Activated effector memory CD4-positive, alpha-beta T cell treated with anti-CD3 and anti-CD28 coated beads, Interleukin-2, amount 50 U/mL, for 16 hours (primary cell): ENCODE data around the gene APLF.
"Not testable (repeated sequence)": the region's sequence is repeated elsewhere in the genome, so short reads cannot be mapped to it uniquely, and the experiment has no call there.

ENCODE experiments used
- DNase-seq: peaks from one replicate; pipeline ENCODE4 v3.0.0-alpha.2; 2020

The APLF gene

DNA sequence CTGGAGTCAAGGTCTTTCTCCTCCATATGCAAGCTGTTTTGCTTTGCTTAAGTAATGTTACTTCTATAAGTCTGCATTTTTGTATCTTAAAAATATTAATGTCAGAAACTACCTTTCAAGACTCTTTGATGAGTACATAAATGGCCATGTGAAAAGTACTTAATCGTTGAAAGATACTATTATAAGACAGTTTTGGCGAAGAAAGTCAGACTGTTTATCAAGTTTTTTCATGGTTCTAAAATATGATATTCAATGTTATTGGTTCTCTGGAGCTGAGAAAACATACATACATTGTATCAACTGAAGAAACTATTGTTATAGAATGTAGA is 25.4 kb upstream of the APLF start:
- no peak for DNase-seq

DNA sequence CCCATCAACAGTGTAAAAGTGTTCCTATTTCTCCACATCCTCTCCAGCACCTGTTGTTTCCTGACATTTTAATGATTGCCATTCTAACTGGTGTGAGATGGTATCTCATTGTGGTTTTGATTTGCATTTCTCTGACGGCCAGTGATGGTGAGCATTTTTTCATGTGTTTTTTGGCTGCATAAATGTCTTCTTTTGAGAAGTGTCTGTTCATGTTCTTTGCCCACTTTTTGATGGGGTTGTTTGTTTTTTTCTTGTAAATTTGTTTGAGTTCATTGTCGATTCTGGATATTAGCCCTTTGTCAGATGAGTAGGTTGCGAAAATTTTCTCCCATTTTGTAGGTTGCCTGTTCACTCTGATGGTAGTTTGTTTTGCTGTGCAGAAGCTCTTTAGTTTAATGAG is 21.0 kb upstream of the APLF start:
- not testable (repeated sequence) for DNase-seq

DNA sequence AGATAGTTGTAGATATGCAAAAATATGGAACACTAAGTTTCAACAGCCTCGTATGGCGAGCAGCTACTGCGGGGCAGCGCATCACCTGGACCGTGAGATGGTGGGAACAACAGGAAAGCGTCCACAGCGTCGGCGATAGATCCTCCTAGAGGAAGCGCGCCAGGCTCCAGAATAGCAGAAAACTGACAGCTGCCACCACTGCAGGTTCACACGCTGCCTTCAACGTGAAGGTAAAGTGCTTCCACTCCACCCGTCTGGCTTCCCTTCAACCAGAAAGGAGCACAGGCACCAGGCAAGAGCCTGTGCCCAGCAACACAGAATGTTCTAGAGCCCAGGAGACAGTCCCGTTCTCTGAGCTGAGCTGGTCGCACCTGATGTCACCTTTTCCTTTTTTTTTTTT is 20.3 kb upstream of the APLF start:
- no peak for DNase-seq

DNA sequence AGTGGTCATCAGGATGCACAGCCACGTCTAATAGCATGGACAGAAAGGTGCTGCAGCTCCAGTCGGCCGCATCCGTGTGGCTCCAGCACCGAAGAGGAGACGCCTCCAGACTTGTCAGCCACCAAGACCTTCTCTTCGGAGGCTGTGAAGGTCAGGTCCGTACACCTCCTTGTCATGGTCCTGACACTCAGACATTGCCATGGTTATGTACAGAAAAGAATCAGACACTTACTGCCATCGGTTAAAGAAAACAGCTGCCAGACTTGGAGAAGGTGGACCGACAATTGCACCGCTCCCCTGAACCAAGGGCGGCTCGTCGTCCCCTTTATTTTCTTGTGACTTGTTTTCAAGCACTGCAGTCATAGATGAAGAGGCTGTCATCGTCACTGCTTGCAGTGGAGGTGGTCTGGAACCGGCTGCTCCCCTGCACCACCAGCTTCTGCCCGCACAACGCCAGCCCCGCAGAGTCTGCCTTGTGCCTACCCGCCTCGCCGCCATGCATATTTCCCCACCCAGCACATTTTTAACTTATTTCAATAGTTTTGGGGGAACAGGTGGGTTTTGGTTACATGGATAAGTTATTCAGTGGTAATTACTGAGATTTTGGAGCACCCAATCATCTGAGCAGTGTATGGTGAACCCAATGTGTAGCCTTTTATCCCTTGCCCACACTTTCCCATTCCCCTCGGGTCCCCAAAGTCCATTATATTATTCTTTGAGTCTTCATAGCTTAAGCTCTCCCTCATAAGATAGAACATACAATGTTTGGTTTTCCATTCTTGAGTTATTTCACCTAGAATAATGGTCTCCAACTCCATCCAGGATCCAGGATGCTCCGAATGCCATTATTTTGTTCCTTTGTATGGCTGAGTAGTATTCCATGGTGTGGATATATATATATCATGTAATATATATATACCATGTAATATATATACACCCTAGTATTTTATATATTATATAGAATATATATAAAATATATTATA is 18.4 kb upstream of the APLF start:
- DNase-seq = no peak

DNA sequence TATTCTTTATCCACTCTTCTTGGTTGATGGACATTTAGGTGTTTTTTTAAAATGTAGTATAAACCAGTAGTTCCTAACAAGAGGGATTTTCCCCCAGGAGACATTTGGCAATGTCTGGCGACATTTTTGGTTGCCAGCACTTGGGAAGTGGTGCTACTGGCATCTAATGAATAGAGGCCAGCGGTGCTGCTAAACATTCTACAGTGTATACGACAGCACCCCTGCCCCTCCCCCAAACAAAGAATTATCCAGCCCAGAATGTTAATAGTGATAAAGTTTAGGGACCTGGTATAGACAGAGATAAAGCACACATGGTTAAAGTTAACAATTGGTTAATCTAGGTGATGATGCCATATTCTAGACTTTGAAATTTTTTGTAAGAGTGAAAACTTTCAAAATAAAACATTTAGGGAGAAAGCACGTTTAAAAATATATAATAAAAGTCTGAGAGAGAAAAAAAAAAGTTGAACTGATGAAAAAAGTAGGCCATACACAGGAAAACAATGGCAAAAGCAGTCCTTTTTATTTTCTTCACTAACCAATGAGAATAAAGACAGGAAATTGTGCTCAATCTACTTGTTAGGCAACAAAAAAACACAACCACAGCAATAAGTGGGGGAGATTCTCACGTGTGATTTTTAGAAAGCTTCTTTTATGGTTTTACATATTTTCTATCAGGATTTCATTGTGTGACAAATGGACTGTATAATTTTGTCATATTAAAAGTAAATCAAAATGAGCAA is 15.1 kb upstream of the APLF start:
- no peak for DNase-seq

DNA sequence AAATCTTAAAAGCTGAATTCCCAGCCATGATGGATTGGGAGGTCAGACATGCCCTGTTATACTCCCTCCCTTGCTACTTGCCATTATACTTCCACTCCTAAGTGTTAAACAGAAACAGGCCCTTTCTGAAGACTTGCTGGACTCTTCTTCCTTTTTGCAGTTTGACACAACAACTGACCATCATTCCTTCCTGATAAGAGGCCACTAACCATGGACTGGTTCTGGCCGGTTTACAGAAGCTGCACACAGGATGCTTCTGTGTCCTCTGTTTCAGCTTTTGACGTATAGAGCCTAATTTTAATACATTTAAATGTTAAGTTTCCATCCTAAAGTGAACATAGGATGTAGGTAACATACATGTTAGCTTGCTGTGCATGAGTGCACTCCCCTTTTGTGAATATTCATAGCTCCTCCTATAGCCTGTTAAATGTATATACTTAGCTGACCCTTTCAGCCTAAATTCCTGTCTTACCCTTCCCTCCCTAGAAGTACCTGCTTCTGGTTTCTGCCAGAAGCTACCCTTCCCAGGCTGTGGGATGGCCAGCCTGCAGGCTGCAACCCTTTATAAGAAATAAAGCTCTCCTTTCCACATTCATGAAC is 13.5 kb upstream of the APLF start:
- no peak for DNase-seq

DNA sequence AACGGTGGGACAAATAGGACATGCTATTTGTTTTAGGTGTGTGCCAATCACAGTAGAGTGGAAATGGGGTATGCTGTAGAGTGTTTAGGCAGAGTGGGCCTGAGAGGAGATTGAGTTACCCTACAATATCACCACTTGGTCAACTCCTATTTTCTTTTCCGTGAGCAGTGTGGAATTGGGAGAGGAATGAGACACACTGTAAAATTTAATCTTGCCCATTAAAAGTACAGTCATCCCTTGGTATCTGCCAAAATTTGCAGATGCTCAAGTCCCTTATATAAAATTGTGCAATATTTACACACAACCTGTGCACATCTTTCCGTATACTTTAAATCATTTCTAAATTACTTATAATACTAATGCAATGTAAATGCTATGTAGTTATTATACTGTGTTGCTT is 12.7 kb upstream of the APLF start:
- no peak for DNase-seq

DNA sequence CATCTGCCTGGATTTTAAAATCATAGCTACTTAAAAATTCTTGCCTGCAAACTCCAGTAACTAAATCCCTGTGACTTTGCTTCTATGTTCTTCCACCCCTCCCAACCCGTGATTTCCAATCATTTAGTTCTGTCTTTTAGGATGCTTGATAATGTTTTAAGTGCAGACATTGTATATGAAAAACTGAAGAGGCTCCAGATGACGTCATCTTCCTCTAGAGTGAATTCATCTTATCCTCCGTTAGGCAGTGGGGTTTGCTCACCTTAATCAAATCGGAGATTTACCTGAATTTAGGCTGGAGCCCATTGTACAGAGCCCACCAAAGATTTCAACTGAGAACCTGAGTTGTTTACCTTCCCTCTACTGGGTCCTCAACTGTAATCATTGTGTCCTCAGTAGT is 11.2 kb upstream of the APLF start:
- no peak for DNase-seq

DNA sequence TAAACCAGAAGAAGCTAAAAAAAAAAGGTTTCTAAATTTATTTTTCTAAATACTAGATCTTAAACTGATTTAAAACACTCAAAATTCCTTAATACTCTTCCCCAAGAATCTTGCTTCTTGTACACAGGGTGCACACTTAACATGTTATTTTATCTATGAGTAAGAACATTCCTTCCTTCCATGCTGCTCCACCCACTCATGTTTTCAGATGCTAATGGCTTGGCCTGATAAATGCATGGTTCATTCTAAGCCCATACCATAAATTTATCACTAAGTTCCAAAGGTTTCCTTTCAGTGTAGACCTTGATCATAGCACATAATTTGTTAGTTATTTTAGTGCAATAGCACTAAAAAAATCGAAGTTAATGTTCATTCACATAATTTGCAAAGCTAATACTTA is 8.4 kb upstream of the APLF start:
- DNase-seq = no peak

DNA sequence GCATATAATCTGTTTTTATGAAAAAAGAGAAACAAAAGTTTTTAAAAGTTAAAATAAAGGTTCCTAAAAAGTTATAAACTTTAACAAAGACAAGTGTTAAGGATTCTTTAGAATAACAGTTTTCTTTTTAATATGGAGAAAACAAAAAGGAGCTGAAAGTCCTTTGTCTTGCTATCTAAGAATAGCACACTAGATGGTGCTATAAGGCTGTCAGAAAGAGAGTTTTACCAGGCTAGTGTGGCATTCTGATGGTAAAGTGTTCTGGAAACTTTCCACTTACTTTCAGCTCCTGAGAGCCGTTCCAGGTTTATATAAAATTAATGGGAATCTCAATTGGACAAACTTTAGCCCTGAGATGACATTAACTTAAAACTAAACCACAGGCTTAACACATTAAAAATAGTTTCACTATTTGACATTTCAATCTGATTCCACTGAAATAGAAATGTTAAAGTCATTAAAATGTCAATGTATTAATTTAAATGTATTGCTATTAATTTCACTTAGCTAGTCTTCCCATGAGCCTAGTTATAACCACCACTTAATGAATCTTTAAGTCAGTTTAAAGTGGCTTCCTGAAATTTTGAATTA is 4.0 kb upstream of the APLF start:
- no peak for DNase-seq

DNA sequence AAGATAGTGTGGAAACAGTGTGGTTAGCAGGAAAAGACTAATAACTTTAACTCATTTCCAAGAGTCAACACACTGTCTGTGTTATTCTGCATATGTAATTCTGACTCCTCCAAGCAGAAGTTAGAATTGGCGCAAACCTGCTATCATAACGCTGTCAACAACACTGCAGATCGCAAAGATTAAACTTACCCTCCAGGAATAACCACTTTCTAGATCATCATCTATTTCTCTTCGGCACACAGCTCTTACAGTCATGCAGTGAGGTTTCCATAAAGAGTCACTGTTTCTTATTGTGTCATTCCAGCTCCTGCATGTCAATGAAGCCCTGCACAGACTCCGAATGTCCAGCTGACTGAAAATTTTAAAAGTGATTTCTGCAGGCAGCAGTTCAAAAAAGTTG is 2.7 kb upstream of the APLF start:
- DNase-seq = no peak

DNA sequence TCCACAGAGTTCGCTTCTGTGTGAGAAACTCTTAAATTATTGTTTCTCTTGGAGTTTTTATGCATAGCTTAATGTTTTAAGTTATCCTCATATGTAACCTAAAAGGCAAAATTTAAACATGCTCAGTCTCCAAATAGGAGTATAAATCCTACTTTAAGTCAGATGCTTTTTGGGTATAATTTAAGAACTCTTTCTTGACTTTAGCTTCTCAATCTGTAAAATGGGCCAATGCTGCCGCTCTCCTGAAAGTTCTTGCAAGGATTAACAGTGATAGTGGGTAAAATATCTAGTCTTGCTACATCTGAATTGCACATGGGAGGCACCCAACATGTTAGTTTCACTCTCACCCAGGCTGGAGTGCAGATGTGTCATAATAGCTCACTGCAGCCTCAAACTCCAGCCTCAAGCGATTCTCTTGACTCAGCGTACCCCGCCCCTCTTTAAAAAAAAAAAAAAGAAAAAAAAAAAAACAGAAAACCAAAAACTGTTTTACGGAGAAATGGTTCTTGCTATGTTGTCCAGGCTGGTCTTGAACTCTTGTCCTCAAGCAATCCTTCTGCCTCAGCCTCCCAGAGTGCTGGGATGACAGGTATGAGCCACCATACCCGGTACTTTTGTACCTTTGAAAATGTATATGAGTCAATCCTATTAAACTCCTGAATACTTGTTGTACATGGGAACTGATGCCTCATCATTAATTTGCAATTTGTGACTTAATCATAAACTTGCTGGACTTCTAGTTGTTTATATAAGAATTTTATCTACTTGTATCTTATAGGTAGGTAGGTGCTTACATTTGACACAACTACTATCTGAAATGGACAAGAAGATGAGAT is 2.1 kb upstream of the APLF start:
- peak; percentile 78 for DNase-seq

DNA sequence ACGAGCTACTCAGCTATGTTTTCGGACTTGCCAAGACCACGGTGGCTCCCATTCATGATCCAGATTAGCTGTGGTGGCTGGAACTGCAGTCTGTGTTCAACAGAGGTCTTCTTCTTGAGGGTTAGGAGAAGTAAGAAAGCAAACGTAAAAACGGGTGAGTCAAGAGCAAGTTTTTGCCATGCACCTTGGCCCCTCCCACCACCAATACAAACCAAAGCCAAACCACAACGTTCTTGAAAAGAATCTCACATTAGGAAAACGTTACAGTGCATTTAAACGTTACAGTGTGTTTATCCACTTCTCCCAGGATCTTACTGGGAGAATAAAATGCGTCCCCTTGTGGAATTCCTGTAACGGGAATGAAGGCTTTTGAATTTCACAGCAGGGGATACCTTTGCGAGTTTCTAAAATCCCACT is 1.0 kb upstream of the APLF start:
- peak; percentile 86 for DNase-seq

DNA sequence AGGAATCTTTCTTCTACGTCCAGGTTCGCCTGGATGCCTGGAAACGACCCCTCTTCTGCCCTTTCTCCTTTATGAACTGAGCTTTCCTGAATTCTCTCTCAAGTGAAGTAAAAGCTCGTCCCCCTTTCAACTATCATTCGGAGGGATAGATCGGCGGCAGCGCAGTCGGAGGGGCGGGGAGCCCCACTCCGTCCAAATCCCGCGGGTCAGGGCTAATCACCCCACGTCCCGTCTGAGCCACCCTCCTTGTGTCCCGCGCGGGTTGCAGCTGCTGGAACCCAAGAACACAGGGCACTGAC is 658 bp upstream of the APLF start:
- DNase-seq = no peak

DNA sequence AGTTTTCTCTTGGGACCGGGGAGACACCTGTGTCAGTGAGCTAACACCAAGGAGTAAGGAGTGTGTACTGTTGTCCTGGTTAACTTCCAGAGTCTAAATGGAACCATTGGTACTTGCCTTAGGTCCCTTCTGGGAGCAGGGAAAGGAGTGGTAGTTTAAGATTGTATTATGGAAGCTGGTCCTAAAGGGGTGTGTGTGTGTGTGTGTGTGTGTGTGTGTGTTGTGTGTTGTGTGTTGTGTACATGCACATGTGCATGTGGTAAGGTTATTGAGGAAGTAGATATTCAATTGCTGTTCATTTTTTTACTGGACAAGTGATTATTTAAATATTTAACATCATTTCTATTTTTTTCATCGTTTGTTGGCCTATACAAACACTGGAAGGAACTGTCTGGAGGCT is 1.4 kb downstream of the APLF start:
- no peak for DNase-seq

DNA sequence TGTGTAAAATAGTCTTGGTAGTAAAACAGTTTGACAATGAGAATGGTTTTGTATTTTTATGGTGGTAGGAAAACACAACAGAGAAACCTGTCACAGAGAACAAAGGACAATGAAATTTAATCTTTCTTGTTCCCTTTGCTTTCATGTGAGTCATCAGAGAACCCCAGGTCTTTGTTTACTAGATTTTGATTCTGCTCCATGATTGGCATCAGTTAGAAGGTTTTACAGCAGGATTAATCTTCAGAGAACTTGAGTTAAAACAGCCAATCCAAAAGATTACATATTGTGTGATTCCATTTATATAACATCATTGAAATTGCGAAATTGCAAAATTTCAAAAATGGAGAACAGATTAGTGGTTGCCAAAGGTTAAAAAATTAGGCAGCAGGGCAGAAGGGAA is 2.5 kb downstream of the APLF start:
- no peak for DNase-seq

DNA sequence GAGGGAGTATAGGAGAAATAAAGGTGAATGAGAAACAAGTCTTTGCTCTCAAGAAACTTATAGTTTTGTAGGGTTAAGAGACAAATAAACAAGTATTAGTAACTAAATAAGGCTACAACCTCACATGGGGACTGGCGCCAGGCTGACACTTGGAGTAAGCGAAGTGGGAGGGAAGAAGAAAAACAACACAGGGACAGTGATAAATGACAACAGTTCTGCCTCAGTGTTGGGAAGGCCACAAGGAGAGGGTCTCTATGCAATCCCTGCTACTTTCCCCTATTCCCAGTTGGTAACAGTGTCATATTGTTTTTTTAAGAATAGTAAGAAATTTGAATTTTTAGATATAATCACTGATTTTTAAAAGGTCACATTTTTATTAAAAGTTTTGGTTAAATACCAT is 4.0 kb downstream of the APLF start:
- no peak for DNase-seq

DNA sequence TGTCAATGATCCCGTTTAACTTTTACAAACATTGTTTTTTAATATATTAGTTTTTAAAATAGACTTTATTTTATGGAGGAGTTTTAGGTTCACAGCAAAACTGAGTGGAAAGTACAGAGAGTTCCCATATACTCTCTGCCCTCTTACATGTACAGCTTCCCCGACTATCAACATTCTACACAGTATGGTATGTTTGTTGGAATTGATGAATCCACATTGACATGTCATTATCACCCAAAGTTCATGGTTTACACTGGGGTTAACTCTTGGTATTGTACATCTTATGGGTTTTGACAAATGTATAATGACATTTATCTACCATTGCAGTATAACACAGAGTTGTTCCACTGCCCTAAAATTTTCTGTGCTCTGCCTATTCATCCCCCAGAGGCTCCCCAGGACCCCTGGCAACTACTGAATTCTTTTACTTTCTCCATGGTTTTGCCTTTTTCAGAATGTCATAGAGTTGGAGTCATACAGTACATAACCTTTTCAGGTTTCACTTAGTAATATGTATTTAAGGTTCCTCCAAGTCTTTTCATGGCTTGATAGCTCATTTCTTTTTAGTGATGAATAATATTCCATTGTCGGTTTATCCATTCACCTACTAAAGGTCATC is 5.5 kb downstream of the APLF start:
- DNase-seq = no peak

DNA sequence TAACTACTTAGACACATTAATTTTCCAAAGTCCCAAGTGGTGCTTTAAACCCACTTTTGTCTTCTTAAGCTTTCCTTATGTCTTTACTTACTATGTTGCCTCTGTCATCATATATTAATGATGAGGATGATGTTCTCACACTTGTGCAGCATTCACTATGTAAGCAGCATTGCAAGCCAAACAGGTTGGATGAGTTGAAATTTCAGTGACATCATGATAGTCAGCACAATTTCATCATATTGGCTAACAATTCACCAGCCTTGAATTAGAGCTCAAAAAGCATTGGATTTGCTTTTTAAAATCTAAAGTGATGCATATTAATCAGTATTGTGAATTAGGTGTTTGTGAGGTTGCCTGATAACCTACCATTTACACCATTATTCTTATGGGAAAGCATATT is 7.7 kb downstream of the APLF start:
- DNase-seq = no peak

DNA sequence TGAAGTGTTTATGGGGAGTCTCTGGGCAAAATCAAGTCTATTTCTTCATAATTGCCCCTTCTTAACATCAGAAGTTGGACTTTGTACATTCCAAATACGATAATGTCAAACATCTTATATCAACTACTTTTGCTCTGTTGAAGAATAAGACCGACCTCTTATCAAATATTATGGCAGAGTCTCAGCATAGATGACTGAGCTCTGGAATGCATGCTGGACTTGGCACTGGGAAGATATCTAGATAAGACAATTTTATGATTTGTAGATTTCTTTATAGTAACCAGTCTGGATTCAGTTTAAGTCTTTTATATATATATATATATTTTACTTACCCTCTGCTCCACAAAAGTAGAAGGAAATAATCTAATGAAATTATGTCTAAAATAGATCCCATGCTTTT is 8.2 kb downstream of the APLF start:
- no peak for DNase-seq

DNA sequence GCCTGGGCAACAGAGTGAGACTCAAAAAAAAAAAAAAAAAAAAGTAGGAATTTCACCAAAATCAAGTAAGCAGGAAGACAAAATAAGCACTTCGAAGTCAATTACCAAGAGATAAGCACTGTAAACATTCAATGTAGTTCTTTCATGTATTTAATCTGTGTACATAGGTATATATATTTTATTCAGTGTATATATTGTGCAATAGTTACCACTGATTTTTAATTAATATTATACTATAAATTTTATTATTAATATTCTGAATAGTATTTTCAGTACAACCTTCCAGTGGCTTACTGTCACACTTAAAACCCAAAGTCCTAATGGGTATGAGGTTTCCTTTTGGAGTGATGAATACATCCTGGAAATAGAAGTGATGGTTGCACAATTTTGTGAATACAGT is 9.1 kb downstream of the APLF start:
- DNase-seq = no peak

DNA sequence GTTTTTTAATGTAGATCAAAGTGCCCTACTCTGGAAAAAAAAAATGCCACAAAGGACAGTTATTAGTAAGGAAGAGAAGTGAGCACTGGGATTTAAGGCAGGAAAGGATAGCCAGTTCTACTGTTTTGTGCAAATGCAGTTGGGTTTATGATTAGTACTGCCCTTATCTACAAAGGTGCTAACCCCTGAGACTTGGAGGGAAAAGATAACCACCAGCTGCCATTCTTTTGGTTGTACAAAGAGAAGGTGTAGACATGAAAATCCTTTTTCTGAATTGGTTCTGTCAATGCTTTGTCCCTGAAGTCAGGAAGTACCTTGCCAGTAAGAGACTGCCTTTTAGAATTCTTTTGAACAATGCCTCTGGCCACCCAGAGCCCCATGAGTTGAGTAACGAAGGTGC is 11.3 kb downstream of the APLF start:
- DNase-seq = no peak
